Dendritic cell treated with granulocyte-macrophage colony-stimulating factor and Interleukin-4, amounts not matched to agents 40 ng/mL and 50 ng/mL, for 4 days (primary cell): ENCODE measurements around the gene PLXDC2.

Experiments used
- H3K27ac Mint-ChIP-seq: one replicate; pipeline ENCODE4 v1.8.0; 2022; ENCODE audit warnings: mild to moderate bottlenecking, mixed read lengths
- H3K27me3 Mint-ChIP-seq: one replicate; pipeline ENCODE4 v1.8.0; 2022; ENCODE audit warnings: mild to moderate bottlenecking, mixed read lengths
- H3K36me3 Mint-ChIP-seq: one replicate; pipeline ENCODE4 v1.8.0; 2022; ENCODE audit warnings: low read depth, mixed read lengths
- H3K4me1 Mint-ChIP-seq: one replicate; pipeline ENCODE4 v1.8.0; 2022; ENCODE audit warnings: low read depth, mixed read lengths
- H3K4me3 Mint-ChIP-seq: one replicate; pipeline ENCODE4 v1.8.0; 2022; ENCODE audit warnings: mild to moderate bottlenecking, moderate library complexity, mixed read lengths
- H3K9me3 Mint-ChIP-seq: one replicate; pipeline ENCODE4 v1.8.0; 2022; ENCODE audit warnings: mixed read lengths
- intact Hi-C: fragments of 100-400 bp; cut with micrococcal nuclease; formaldehyde crosslinking; loops from one replicate; pipeline ENCODE4 v1.15.0; 2022

The PLXDC2 gene

DNA sequence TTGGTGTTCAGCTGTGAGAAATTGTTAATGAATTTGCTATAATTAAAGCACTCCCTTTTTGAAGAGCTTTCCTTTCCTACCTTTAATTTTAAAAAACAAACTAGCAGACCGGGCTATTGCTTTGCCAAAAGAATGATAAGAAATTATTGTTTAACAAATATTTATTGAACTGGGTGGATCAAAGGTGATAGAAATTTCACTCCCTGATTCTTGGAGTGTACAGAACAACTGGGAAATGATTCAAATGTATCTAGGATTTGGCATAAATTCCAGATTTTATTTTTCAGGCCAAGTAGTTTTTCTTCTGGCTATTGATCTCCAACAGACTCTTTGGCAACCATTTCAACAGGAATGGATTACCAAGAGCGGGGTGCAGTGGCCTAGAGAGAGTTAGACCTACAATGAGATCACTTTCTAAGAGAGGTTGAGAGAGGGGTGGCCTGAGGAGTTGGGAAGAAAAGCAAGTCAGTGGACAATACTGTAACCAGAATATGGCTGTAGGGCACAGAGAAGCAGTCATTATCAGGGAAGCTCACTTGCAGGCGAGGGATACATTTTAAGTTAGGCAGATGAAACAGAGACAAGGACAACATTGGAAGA lies 71.9 kb downstream of the PLXDC2 start:
- H3K9me3 Mint-ChIP-seq: no peaks in the 10 kb centered on the region
- H3K36me3 Mint-ChIP-seq: peaks cover 8% of the 10 kb centered on the region
- intact Hi-C loops: no loop called here
- H3K27me3 Mint-ChIP-seq: no peaks in the 10 kb centered on the region
- H3K4me3 Mint-ChIP-seq: no peak overlapping the region
- no peak overlapping the region for H3K27ac Mint-ChIP-seq
- H3K4me1 Mint-ChIP-seq: peaks cover 33% of the 10 kb centered on the region

- intact Hi-C loops: no loop called here
- H3K36me3 Mint-ChIP-seq: peaks cover 8% of the 10 kb centered on the region
- no peaks in the 10 kb centered on the region for H3K9me3 Mint-ChIP-seq
- H3K4me3 Mint-ChIP-seq: no peak overlapping the region
- no peak overlapping the region for H3K27ac Mint-ChIP-seq
- no peaks in the 10 kb centered on the region for H3K27me3 Mint-ChIP-seq
- H3K4me1 Mint-ChIP-seq: peaks cover 37% of the 10 kb centered on the region
Observed at GRCh38 chr10:19889256-19889655, 73.0 kb downstream of the PLXDC2 start.

DNA sequence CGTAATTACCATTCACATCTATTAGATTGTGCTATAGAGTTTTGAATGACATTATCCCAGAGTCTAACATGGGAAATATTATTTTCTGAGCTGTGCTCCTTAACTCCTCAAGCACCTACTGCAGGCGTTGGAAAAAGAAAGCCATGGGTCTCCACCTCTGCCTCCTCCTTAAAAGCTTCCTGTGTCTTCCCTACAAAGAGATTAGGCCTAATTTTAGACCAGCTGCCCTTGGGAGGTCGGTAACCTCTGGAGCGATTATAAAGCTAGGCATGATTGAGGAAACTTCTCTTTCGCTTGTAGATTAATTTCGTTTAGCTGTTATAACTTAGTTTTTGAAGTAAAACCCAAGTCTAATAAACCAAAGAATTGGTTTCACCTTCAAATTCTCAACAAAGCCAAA lies 75.2 kb downstream of the PLXDC2 start:
- H3K36me3 Mint-ChIP-seq: peaks cover 8% of the 10 kb centered on the region
- H3K27ac Mint-ChIP-seq: no peak overlapping the region
- H3K9me3 Mint-ChIP-seq: no peaks in the 10 kb centered on the region
- peaks cover 39% of the 10 kb centered on the region for H3K4me1 Mint-ChIP-seq
- no peak overlapping the region for H3K4me3 Mint-ChIP-seq
- intact Hi-C loops: loop anchor here (10.0 kb wide), 1 partner anchor 67 kb away; no protein-coding TSS in a partner anchor
- no peaks in the 10 kb centered on the region for H3K27me3 Mint-ChIP-seq

DNA sequence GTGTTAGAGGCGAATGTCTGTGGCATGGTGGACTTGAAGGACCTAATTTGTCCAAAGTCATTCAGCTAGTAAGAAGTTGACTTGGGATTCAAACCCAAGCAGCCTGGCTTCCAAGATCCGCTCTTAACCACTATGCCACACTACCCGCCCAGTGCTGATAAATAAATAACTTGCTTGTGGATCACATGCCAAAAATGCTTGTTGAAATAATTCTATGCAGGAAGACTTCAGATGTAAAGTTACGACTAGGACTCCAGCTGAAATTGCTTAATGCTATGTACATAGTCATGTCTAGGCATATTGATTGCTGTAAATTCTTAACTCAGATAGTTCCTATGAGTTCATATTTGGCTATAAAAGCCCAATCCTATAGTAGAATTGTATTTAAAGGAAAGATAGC lies 76.0 kb downstream of the PLXDC2 start:
- H3K4me1 Mint-ChIP-seq: peaks cover 48% of the 10 kb centered on the region
- no peaks in the 10 kb centered on the region for H3K9me3 Mint-ChIP-seq
- no peak overlapping the region for H3K4me3 Mint-ChIP-seq
- H3K27ac Mint-ChIP-seq: no peak overlapping the region
- H3K27me3 Mint-ChIP-seq: no peaks in the 10 kb centered on the region
- H3K36me3 Mint-ChIP-seq: peaks cover 8% of the 10 kb centered on the region
- intact Hi-C loops: loop anchor here (10.0 kb wide), 1 partner anchor 67 kb away; no protein-coding TSS in a partner anchor

GRCh38 chr10:19892677-19893076 lies 76.4 kb downstream of the PLXDC2 start:
- intact Hi-C loops: loop anchor here (10.0 kb wide), 1 partner anchor 68 kb away; no protein-coding TSS in a partner anchor
- no peaks in the 10 kb centered on the region for H3K9me3 Mint-ChIP-seq
- peaks cover 49% of the 10 kb centered on the region for H3K4me1 Mint-ChIP-seq
- H3K36me3 Mint-ChIP-seq: peaks cover 8% of the 10 kb centered on the region
- H3K4me3 Mint-ChIP-seq: no peak overlapping the region
- H3K27me3 Mint-ChIP-seq: no peaks in the 10 kb centered on the region
- no peak overlapping the region for H3K27ac Mint-ChIP-seq

GRCh38 chr10:19895500-19895899 lies 79.3 kb downstream of the PLXDC2 start:
- no peaks in the 10 kb centered on the region for H3K27me3 Mint-ChIP-seq
- peaks cover 51% of the 10 kb centered on the region for H3K4me1 Mint-ChIP-seq
- intact Hi-C loops: loop anchor here (10.0 kb wide), 1 partner anchor 71 kb away; no protein-coding TSS in a partner anchor
- H3K27ac Mint-ChIP-seq: no peak overlapping the region
- no peaks in the 10 kb centered on the region for H3K9me3 Mint-ChIP-seq
- peaks cover 8% of the 10 kb centered on the region for H3K36me3 Mint-ChIP-seq
- H3K4me3 Mint-ChIP-seq: no peak overlapping the region

DNA sequence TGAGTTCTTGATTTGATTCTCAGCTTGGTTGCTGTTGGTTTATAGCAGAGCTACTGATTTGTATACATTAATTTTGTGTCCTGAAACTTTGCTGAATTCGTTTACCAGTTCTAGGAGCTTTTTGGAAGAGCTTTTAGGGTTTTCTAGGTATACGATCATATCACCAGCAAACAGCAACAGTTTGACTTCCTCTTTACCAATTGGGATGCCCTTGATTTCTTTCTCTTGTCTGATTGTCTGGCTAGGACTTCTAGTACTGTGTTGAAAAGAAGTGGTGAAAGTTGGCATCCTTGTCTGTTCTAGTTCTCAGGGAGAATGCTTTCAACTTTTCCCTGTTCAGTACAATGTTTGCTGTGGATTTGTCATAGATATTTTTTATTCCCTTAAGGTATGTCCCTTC lies 86.2 kb downstream of the PLXDC2 start:
- no peaks in the 10 kb centered on the region for H3K9me3 Mint-ChIP-seq
- H3K27me3 Mint-ChIP-seq: no peaks in the 10 kb centered on the region
- H3K36me3 Mint-ChIP-seq: peaks cover 5% of the 10 kb centered on the region

GRCh38 chr10:19904202-19904661 lies 88.0 kb downstream of the PLXDC2 start:
- Mint-ChIP-seq H3K4me3 (no peak overlapping the region), H3K36me3 (peaks cover 8% of the 10 kb centered on the region), H3K4me1 (peaks cover 67% of the 10 kb centered on the region), H3K27ac (no peak overlapping the region), H3K27me3 (no peaks in the 10 kb centered on the region), H3K9me3 (no peaks in the 10 kb centered on the region)
- intact Hi-C loops: no loop called here

More for the DNA sequence above, 86.2 kb downstream of the PLXDC2 start:
- H3K27ac Mint-ChIP-seq: no peak overlapping the region
- H3K4me1 Mint-ChIP-seq: peaks cover 70% of the 10 kb centered on the region
- no peak overlapping the region for H3K4me3 Mint-ChIP-seq
- intact Hi-C loops: no loop called here

DNA sequence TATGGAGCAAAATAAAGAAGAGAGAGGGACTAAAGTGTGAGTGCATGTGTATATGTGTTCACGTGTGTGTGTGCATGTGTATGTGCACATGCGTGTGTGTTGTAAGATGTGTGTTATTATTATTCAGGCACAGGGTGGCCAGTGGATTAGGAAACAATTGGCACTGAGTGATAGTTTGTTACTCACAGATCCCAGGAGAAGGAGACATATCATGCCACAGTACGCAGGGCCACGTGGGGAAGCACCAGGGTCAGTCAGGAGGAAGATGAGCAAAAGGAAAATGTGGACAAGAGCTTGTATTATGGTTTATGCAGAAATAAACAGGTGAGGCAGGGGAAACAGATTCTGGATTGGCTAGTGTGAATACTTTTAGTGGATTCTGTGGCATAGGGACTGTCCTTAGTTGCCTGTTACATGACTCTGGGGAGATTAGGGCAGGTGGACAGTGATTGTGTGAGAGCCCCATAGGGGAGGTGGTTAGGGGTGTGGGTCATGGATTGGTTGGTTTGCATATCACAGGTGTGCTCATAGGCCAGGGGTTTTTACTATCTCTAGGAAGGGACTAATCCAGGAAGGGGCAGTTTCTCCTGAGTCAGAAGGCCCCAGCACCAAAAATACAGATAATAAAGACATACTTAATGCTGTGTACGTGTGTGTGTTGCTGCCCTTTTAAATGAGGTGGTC lies 90.0 kb downstream of the PLXDC2 start:
- intact Hi-C loops: no loop called here
- Mint-ChIP-seq H3K36me3 (peaks cover 9% of the 10 kb centered on the region), H3K9me3 (no peaks in the 10 kb centered on the region), H3K4me1 (peaks cover 63% of the 10 kb centered on the region), H3K27ac (peak overlapping the region; percentile 2), H3K4me3 (no peak overlapping the region), H3K27me3 (no peaks in the 10 kb centered on the region)

- Mint-ChIP-seq H3K4me1 (peaks cover 40% of the 10 kb centered on the region), H3K36me3 (peaks cover 12% of the 10 kb centered on the region), H3K27ac (no peak overlapping the region), H3K9me3 (peaks cover 8% of the 10 kb centered on the region), H3K27me3 (no peaks in the 10 kb centered on the region), H3K4me3 (no peak overlapping the region)
- intact Hi-C loops: no loop called here
Observed at GRCh38 chr10:19908991-19909696, 92.9 kb downstream of the PLXDC2 start.

DNA sequence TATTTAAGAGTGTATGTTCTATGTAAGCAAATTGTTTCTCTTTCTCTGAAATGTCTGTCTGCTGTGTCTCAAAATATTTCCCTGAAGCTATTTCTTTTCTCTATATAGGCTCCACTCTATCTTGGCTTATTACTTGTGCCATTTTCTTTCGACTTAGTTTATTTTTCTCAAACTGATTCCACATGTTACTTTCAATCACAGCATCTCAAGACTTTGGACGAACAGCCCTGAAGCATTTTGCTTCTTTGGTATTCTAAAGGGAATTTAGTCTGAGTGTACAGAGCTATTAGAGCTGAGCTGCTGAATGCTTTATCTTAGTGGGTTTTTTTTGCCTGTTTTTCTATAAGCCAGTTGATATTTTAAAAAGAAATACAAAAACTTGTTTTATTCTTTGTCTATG lies 95.7 kb downstream of the PLXDC2 start:
- peaks cover 24% of the 10 kb centered on the region for H3K36me3 Mint-ChIP-seq
- no peaks in the 10 kb centered on the region for H3K27me3 Mint-ChIP-seq
- peaks cover 28% of the 10 kb centered on the region for H3K4me1 Mint-ChIP-seq
- H3K4me3 Mint-ChIP-seq: no peak overlapping the region
- peaks cover 8% of the 10 kb centered on the region for H3K9me3 Mint-ChIP-seq
- no peak overlapping the region for H3K27ac Mint-ChIP-seq
- intact Hi-C loops: no loop called here

GRCh38 chr10:19913987-19914386 lies 97.8 kb downstream of the PLXDC2 start:
- Mint-ChIP-seq H3K9me3 (peaks cover 8% of the 10 kb centered on the region), H3K36me3 (peaks cover 23% of the 10 kb centered on the region), H3K27me3 (no peaks in the 10 kb centered on the region), H3K4me3 (no peak overlapping the region), H3K27ac (no peak overlapping the region), H3K4me1 (peaks cover 29% of the 10 kb centered on the region)
- intact Hi-C loops: no loop called here

GRCh38 chr10:19915125-19915524 lies 98.9 kb downstream of the PLXDC2 start:
- Mint-ChIP-seq H3K9me3 (peaks cover 8% of the 10 kb centered on the region), H3K36me3 (peaks cover 19% of the 10 kb centered on the region), H3K27me3 (no peaks in the 10 kb centered on the region), H3K27ac (no peak overlapping the region), H3K4me3 (no peak overlapping the region), H3K4me1 (peaks cover 34% of the 10 kb centered on the region)
- intact Hi-C loops: no loop called here

DNA sequence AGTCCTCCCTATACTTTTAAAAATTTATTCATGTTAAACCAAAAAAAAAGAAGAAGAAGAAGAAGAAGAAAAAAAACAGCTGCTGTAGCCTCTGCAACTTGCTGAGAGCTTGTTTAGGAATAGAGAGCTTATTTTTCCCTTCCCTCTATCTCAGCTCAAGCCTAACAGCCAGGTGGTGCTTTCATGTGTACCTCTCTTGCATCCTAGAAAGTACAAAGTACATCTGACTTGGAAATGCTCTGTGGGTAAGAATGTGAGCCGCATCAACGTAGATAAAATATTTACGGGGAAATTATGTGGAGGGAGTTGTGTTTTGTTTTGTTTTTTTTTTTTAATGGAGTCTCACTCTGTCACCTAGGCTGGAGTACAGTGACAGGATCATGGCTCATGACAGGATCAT lies 99.6 kb downstream of the PLXDC2 start:
- intact Hi-C loops: no loop called here
- Mint-ChIP-seq H3K4me3 (no peak overlapping the region), H3K36me3 (peaks cover 19% of the 10 kb centered on the region), H3K4me1 (peaks cover 41% of the 10 kb centered on the region), H3K27ac (no peak overlapping the region), H3K27me3 (no peaks in the 10 kb centered on the region), H3K9me3 (peaks cover 8% of the 10 kb centered on the region)
